GM12878 (cell line): ENCODE data around the gene RAG1. TPM values are rescaled to one million over a fixed set of nuclear protein-coding genes. Genes with fewer than 3 reads are reported as not detected.
"Not testable (repeated sequence)": the region's sequence is repeated elsewhere in the genome, so short reads cannot be mapped to it uniquely, and the experiment has no call there.

ENCODE experiments used
- ATAC-seq: fragments of 200-7000 bp; cut with Tn5 transposase; 3 replicates; pipeline ENCODE4 v1.9.1; 2020; ENCODE audit warnings: mild to moderate bottlenecking, moderate library complexity
- BruUV-seq: library from RNA; stranded (reverse); fragments of 400-500 nt; replicated peaks from 2 replicates; lab custom pipeline; 2021; lab: Mats Ljungman, UMichigan
- CTCF ChIA-PET: fragments of 300-600 bp; sonication (Branson Sonifier 250); formaldehyde crosslinking; extraction: SDS; loops from one replicate; lab custom pipeline; 2021; ENCODE audit warnings: inconsistent platforms; lab: Yijun Ruan, JAX
- POLR2A ChIA-PET: fragments of 350-600 bp; formaldehyde crosslinking; extraction: SDS; loops from one replicate; lab custom pipeline; 2021; ENCODE audit warnings: inconsistent platforms; lab: Charles Lee
- RAD21 ChIA-PET: fragments of 300-600 bp; sonication (Branson Sonifier 250); formaldehyde crosslinking; loops from one replicate; lab custom pipeline; 2023; ENCODE audit warnings: antibody characterized with exemption; ENCODE audit not compliant: unreplicated experiment; lab: Charles Lee
- SMC1A ChIA-PET: fragments of 300-600 bp; sonication (Branson Sonifier 250); formaldehyde crosslinking; loops from one replicate; lab custom pipeline; 2023; ENCODE audit not compliant: unreplicated experiment, uncharacterized antibody; lab: Charles Lee
- DNase-seq: peaks from one replicate; pipeline ENCODE4 v3.0.0-alpha.2; 2011; ENCODE audit warnings: low read depth, low spot score
- FAIRE-seq: peaks from 3 replicates; lab custom pipeline; 2011; peaks lifted over from hg19 to GRCh38; lab: Jason Lieb, UNC
- H2AFZ ChIP-seq: 2 replicates; pipeline ENCODE4 v1.6.0; 2011; ENCODE audit warnings: low read depth, low read length, control low read depth; ENCODE audit not compliant: control insufficient read depth
- H3K27ac ChIP-seq: 2 replicates; pipeline ENCODE4 v1.5.1; 2011; ENCODE audit warnings: control low read depth; ENCODE audit not compliant: control insufficient read depth, insufficient read depth
- H3K27me3 ChIP-seq, 2 experiments: replicated peaks in 1 of 2; 2 replicates each; pipeline versions ENCODE4 v1.6.0 to v1.6.1; 2011; ENCODE audit warnings: low read length in 1 of 2; ENCODE audit not compliant: control insufficient read depth in 2 of 2, insufficient read depth in 2 of 2
- H3K36me3 ChIP-seq, 2 experiments: 2 replicates each; pipeline ENCODE4 v1.5.1; 2011; ENCODE audit warnings: low read length in 1 of 2; ENCODE audit not compliant: control insufficient read depth in 2 of 2, insufficient read depth in 2 of 2
- H3K4me1 ChIP-seq: 2 replicates; pipeline ENCODE4 v1.6.1; 2011; ENCODE audit warnings: mild to moderate bottlenecking, low read length, moderate library complexity, mixed read lengths; ENCODE audit not compliant: control insufficient read depth, insufficient read depth
- H3K4me2 ChIP-seq: 2 replicates; pipeline ENCODE4 v1.6.0; 2011; ENCODE audit warnings: control low read depth; ENCODE audit not compliant: control insufficient read depth, insufficient read depth
- H3K4me3 ChIP-seq: fragments of 200-600 bp; sonication (generic); 2 replicates; pipeline ENCODE4 v1.5.1; 2016
- H3K79me2 ChIP-seq: 2 replicates; pipeline ENCODE4 v1.6.0; 2011; ENCODE audit warnings: low read length; ENCODE audit not compliant: control insufficient read depth, insufficient read depth
- H3K9ac ChIP-seq: 2 replicates; pipeline ENCODE4 v1.8.0; 2011; ENCODE audit warnings: low read length, control low read depth, mixed read lengths; ENCODE audit not compliant: control insufficient read depth, insufficient read depth
- H3K9me3 ChIP-seq: replicated peaks from 3 replicates; pipeline ENCODE4 v1.5.1; 2011; ENCODE audit warnings: mild to moderate bottlenecking, low read length; ENCODE audit not compliant: control insufficient read depth, insufficient read depth
- H4K20me1 ChIP-seq: 2 replicates; pipeline ENCODE4 v1.6.0; 2011; ENCODE audit not compliant: control insufficient read depth, insufficient read depth
- WGBS: methylation state at CpG from one replicate; pipeline ENCODE4 v1.1.6; 2016; ENCODE audit warnings: low lambda C conversion rate; ENCODE audit not compliant: insufficient replicate concordance, insufficient coverage; ENCODE audit errors: missing lambda C conversion rate; 5-methylcytosine and 5-hydroxymethylcytosine counted together
- in situ Hi-C: fragments of 300-500 bp; cut with MboI; formaldehyde crosslinking; loops from 9 replicates; pipeline ENCODE4 v1.14.3; 2018; ENCODE audit warnings: mixed read lengths
- intact Hi-C: fragments of 100-400 bp; cut with micrococcal nuclease; formaldehyde crosslinking; loops from one replicate; pipeline ENCODE4 v1.14.2; 2022; ENCODE audit not compliant: unreplicated experiment
- polyA plus RNA-seq, 11 experiments: library from polyadenylated mRNA; depleted of rRNA in 4 of 11; unstranded in 6 of 11; stranded (reverse) in 5 of 11; fragments of >200 nt; fragmentation: Nextera tagmentation in 4 of 11; fragmentation: Illumina TruSeq in 1 of 11; extraction: Ambion mirVana in 4 of 11; extraction: Trizol in 1 of 11; gene quantifications; 1 replicate in 1 of 11; 2 replicates in 10 of 11; pipeline versions ENCODE4 v1.2.1 to v1.2.3, GENCODE V29; 2011 to 2016; ENCODE audit warnings: inconsistent platforms in 2 of 11, missing spikeins in 2 of 11, low read depth in 1 of 11
- total RNA-seq, 4 experiments: library from RNA; depleted of rRNA in 3 of 4; stranded (reverse); fragments of >200 nt in 3 of 4; fragmentation: Illumina TruSeq in 1 of 4; extraction: Trizol in 1 of 4; gene quantifications; 2 replicates each; pipeline versions ENCODE4 v1.2.1 to v1.2.3, GENCODE V29; 2013 to 2021
- TF ChIP-seq, protein P1 (sequence below): fragments of 450-650 bp; IDR thresholded peaks from 2 replicates; pipeline ENCODE4 v1.6.1; 2018; ENCODE audit warnings: mild to moderate bottlenecking, low read depth, moderate library complexity; ENCODE audit not compliant: partially characterized antibody

Gene RAG1
- total and polyA plus RNA-seq, 10 of the 15 experiments (the other 5 are each of a cell fraction or from before 2014, with no cell fraction given): 0.01 to 0.44 (median 0.05) TPM; not detected in 3

DNA sequence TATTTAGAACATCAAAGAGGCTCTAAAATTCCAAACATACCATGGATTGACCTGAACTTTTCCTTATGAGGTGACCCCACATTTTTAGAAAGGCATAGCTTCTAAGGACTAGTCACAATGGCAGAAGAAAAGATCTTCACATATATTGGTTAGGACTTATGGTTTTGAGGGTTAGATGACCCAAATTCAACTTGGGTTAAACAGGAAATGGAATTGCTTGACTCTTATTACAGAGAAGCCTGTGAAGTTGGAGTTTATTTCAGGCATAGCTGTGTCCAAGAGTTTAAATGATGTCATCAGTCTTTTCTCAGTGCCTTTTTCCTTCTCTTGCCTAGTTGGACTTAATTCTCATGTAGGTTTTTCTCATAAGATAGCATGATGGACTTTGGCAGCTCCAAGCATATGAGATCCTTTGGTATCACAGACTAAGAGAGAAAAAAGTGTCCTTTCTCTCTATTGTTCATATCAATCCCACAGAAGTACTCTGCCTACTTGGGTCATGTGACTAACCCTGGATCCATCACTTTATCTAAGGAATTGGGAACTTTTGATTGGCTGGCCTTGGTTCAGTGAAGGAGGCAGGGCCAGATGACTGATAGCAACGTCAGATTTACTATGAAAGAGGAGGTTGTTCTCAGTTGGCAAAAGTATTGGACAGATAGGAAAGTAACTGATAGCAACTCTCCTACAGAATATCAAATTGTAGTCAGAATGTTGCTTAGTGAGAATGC lies 17.3 kb upstream of the RAG1 start:
- no peak for ATAC-seq
- H3K9me3 ChIP-seq: no peaks in the 10 kb centered on the region
- RAD21 ChIA-PET: no interaction called here
- no peaks in the 10 kb centered on the region for H3K36me3 ChIP-seq
- in situ Hi-C loops (no loop called here), intact Hi-C loops (no loop called here)
- no TSS peak for BruUV-seq
- SMC1A ChIA-PET: interaction anchor here (1.0 to 1.1 kb wide), 2 partner anchors 13 to 76 kb away, joined by 3 to 4 read pairs; no protein-coding TSS in a partner anchor
- WGBS: 0% methylated on average over 1 of the region's 1 CpG
- CTCF ChIA-PET: interaction anchor here (0.9 to 1.0 kb wide), 2 partner anchors 9 to 196 kb away, joined by 3 to 4 read pairs; no protein-coding TSS in a partner anchor
- FAIRE-seq: no peak
- no peak overlapping the region for H3K9ac ChIP-seq
- TF ChIP-seq, protein P1, sequence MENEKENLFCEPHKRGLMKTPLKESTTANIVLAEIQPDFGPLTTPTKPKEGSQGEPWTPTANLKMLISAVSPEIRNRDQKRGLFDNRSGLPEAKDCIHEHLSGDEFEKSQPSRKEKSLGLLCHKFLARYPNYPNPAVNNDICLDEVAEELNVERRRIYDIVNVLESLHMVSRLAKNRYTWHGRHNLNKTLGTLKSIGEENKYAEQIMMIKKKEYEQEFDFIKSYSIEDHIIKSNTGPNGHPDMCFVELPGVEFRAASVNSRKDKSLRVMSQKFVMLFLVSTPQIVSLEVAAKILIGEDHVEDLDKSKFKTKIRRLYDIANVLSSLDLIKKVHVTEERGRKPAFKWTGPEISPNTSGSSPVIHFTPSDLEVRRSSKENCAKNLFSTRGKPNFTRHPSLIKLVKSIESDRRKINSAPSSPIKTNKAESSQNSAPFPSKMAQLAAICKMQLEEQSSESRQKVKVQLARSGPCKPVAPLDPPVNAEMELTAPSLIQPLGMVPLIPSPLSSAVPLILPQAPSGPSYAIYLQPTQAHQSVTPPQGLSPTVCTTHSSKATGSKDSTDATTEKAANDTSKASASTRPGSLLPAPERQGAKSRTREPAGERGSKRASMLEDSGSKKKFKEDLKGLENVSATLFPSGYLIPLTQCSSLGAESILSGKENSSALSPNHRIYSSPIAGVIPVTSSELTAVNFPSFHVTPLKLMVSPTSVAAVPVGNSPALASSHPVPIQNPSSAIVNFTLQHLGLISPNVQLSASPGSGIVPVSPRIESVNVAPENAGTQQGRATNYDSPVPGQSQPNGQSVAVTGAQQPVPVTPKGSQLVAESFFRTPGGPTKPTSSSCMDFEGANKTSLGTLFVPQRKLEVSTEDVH: no peak
- POLR2A ChIA-PET: no interaction called here
- H3K27ac ChIP-seq: no peak overlapping the region
- no peaks in the 10 kb centered on the region for H3K4me1 ChIP-seq
- no peaks in the 10 kb centered on the region for H3K79me2 ChIP-seq
- no peaks in the 10 kb centered on the region for H4K20me1 ChIP-seq
- no peak overlapping the region for H3K4me3 ChIP-seq
- no peak overlapping the region for H3K4me2 ChIP-seq
- H2AFZ ChIP-seq: no peak overlapping the region
- no peaks in the 10 kb centered on the region for H3K27me3 ChIP-seq
- no peak for DNase-seq

DNA sequence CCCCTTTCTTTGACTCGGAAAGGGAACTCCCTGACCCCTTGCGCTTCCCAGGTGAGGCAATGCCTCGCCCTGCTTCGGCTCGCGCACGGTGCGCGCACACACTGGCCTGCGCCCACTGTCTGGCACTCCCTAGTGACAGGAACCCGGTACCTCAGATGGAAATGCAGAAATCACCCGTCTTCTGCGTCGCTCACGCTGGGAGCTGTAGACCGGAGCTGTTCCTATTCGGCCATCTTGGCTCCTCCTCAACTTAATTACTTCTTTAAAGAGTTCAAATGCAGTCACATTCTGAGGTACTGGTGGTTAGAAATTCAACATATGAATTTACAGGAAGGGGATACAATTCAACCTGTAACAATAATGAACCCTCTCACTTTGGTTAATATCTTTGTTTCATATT lies 10.4 kb upstream of the RAG1 start:
- intact Hi-C loops, H3K4me2 ChIP-seq, RAD21 ChIA-PET, H3K9ac ChIP-seq, H3K9me3 ChIP-seq, H3K27ac ChIP-seq, H3K4me3 ChIP-seq, H3K79me2 ChIP-seq, ATAC-seq, H3K36me3 ChIP-seq, H3K4me1 ChIP-seq, POLR2A ChIA-PET, H2AFZ ChIP-seq, H4K20me1 ChIP-seq, BruUV-seq, in situ Hi-C loops, SMC1A ChIA-PET, H3K27me3 ChIP-seq, CTCF ChIA-PET, FAIRE-seq, DNase-seq: not testable (repeated sequence)
- 93% methylated on average over 8 of the region's 17 CpGs for WGBS
